ENCODE results near the gene HSD11B2.

The HSD11B2 gene

DNA sequence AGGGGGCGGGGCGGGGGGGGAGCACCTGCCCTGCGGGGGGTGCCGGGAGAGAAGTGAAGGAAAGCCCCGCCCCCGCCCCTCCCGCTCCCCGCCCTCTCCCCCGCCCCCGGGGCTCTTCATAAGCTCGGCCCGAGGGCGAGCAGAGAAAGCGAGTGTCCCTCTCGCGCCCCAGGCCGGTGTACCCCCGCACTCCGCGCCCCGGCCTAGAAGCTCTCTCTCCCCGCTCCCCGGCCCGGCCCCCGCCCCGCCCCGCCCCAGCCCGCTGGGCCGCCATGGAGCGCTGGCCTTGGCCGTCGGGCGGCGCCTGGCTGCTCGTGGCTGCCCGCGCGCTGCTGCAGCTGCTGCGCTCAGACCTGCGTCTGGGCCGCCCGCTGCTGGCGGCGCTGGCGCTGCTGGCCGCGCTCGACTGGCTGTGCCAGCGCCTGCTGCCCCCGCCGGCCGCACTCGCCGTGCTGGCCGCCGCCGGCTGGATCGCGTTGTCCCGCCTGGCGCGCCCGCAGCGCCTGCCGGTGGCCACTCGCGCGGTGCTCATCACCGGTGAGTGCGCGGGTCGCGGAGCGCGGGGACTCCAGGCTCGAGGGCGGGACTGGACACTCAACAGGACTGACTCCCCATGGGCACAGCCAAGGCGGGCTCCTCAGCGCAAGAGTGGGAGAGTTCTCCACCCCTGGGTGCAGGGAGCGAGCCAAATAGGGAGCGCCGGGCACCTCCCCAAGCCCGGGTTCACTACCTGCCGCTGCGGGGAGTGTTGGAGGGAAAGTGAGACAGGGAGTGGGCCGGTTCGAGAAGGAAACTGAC lies at the start of gene HSD11B2:
Gene HSD11B2 (plus strand): TSS at position 145 of the 798 bp plus-strand sequence. CDS start 128 bp downstream, at position 273.
- DNase-seq = peak; percentile 38 to 43

DNA sequence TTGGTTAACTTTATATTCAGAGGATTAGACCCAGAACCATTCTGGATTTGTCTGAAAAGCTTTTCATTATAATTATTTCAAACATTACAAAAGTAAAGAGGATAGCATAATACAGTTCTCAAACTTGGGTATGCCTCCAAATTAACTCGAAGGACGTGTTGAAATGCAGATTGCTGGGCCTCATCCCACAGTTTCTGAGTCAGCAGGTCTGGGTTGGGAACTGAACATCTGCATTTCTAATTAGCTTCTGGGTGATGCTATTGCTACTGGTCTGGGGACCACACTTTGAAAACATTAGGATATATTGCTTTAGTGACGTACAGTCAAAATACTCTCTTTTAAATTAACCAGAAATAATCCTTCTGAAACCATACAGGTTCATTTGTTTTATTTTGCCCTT lies 47.6 kb upstream of the HSD11B2 start:
- DNase-seq = peak in 1 of 2 donors; percentile 34

DNA sequence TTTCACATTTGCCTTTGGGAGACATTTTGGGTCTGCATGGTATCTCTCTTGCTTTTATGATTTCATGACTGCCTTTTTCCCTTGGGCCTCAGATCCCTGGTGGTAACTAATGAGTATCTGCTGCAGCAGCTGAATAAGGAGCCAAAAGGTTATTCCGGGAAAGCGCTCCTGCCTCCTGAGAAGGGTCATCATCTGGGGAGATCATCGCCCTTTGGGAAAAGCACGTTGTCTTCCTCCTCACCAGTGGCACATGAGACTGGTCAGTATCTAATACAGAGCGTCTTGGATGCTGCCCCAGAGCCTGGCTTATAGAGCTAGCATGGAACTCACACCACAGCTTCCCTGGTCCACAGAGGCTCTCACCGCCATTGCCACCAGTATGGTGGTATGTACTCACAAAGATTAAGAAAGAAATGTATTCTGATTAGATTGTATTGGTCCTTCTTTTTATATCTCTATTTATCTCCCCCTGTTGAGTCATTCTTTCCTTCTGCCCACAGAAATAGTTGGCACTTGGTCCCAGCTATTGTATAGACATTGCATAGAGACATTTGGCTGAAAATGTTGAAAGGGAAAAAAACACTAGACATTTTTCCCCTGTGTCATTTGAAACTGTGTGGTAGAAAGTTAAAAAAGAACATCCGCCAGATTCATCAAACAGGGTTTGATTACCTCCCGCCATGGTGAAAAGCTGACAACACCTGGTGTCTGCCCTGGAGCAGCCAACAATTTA lies 46.0 kb upstream of the HSD11B2 start:
- no peak for DNase-seq

DNA sequence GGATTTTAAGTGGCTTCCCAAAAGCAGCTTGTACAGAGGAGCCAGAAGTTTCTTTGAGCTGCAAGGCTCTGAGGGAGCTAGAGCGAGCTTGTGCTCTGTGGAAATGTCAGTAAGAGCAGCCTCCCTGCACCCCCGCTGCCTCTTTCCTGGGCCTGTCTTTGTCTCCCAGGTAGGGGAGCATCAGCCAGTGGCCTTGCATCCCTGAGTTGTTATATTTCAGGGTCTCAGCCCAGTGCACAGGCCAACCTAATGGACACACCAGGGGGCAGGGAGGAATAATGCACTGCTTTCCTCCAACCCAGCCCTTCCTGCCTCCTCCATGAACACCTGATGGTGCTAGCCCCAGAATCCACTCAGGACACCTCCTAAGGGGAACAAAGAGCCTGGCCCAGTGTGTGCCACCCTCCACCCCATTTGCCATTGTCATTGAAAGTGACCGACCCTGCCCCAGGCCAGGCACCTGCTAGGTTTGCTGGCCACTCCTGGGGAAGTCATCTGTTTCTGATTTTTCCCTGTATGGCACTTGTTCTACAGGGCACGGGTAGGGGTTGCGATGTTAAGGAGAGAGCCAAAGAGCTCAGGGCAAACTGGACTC lies 44.0 kb upstream of the HSD11B2 start:
- DNase-seq = no peak

- DNase-seq = no peak
Observed at GRCh38 chr16:67387479-67388079, 43.3 kb upstream of the HSD11B2 start.

GRCh38 chr16:67388191-67388590 lies 42.7 kb upstream of the HSD11B2 start:
- DNase-seq = no peak

DNA sequence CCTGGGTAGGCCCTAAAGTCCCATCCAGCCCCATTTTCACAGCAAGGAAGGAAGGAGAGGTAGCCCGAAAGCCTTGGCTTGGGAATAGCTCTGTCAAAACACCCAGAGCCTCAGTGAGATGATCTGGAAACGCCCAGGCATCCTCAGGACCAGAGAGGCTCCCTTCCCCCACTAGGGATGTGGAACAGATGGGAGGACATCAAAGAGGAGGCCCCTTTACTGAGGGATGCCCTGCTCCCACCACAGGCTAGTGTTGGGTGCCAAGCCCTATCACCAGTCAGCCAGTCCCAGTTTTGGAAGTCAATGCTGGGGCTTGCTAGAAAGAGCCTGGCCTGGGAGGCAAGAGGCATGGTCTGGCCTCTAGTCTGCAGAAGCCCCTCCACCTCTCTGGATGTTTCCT lies 42.3 kb upstream of the HSD11B2 start:
- no peak for DNase-seq

- peak; percentile 95 to 97 for DNase-seq
Observed at GRCh38 chr16:67389911-67390815, 40.8 kb upstream of the HSD11B2 start.

DNA sequence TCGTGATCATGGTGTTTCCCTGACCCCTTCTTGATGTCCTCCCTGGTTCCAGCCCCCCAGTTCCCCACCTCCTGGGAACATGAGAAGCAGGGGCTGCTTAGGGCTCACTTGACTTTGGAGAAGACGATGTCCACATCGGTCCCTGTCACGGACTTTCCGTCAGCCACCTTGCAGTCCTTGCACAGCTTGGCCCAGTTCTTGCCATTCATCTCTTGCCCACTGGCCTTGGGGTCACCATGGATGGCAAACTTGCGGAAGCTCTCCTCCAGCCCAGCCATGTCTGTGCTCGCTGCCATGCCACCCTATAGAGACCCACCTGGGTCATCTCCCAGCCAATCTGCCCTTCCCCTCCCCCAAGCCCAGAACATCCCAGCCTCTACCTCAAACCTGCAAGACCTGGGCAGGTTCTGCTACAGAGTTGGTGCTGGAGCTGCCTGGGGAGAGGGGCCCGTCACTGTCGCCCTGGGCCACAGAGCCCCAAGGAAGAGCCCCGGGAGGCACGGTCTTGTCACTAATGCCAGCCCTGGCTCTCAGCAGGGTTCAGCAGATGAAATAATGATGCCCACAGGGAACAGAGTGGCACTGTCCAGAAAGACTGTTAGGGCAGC lies 40.0 kb upstream of the HSD11B2 start:
- DNase-seq = no peak

GRCh38 chr16:67391424-67392300 lies 39.3 kb upstream of the HSD11B2 start:
- DNase-seq = no peak

DNA sequence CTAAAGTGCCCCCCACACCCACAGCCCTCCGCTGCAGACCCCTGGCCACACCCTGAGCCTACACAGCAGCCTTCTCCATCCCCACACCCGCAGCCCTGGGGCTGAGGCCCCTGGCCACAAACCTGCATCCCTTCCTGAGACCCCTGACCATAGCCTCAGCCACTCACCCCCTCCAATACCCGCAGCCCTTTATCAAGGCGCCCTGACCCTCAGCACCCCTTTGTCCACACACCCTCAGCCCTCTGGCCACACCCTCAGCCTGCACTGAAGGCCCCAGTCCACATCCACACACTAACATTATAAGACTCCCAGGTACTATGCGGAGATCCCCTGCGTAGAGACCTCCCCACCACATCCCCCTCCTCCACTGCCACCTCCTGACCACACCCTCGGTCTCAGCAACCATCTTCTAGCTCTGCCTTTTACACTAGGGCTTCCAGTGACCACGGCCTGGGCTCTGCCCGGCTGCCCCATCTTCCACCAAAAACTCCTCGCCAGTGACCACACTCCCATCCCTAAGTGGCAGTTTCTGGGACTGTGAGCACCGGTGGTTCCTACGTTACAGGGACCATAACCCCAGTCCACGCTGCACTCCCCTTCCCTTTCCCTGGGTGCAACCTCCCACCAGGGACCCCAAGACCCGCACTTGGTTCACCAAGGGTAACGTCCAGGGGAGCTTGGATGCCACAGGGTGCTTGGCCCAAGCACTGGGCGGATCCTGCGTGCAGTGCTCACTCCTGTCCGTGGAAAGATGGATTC lies 38.4 kb upstream of the HSD11B2 start:
- no peak for DNase-seq

DNA sequence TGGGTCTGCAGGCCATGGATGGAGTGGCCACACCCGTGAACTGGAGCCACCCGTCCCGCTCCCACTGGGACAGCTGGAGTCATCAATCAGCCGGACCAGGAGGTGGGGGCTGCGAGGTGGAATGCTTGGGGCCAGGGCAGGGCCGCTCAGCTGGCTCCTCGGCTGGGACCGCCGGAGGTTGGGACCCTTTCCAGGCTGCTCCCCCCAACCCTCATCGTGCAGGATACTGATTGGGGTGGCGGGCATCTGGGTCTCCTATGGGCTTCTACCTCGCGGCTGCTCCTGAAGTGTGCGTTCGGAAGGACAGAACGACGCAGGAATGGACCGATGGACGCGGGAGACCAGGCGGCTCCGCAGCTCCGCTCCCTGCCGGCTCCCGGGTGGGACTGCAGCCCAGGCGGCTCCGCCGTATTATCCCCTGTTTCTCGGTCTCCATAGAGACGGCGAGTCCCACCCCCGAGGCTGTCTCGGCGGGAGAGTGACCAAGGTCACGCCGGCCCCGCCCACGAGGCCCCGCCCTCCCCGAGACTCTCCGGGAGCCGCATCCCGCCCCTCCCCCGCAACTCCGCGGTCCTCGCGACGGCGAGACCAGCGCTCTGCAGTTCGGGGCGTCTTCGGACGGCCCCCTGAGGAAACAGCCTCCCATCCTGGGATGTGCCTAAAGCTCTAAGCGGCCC lies 37.7 kb upstream of the HSD11B2 start, which contains the start of gene TPPP3:
Gene TPPP3 (minus strand): TSS at position 388 of the 677 bp plus-strand sequence. CDS start 2,387 bp downstream, outside the sequence.
- peak; percentile 37 to 48 for DNase-seq

GRCh38 chr16:67393788-67394154 lies 37.1 kb upstream of the HSD11B2 start:
- no peak for DNase-seq

- DNase-seq = peak in 1 of 2 donors; percentile 49
Observed at GRCh38 chr16:67394155-67395104, 36.5 kb upstream of the HSD11B2 start.

GRCh38 chr16:67395105-67395457 lies 35.8 kb upstream of the HSD11B2 start:
- no peak for DNase-seq

GRCh38 chr16:67395458-67396158 lies 35.3 kb upstream of the HSD11B2 start:
- peak; percentile 44 to 53 for DNase-seq

Data from inflammatory macrophage treated with lipopolysaccharide for 1 hour (primary cell).